Endothelial cell of umbilical vein (primary cell): ENCODE measurements around the gene NBEA. TPM values are rescaled to one million over a fixed set of nuclear protein-coding genes. Genes with fewer than 3 reads are reported as not detected.
"Not testable (repeated sequence)": the region's sequence is repeated elsewhere in the genome, so short reads cannot be mapped to it uniquely, and the experiment has no call there.

ENCODE experiments used
- BruUV-seq: library from RNA; stranded (reverse); fragments of 400-500 nt; replicated peaks from 2 replicates; lab custom pipeline; 2021; lab: Mats Ljungman, UMichigan
- CTCF ChIA-PET: fragments of 300-600, 350-600 bp; sonication (Branson Sonifier 250); formaldehyde crosslinking; loops from one replicate; lab custom pipeline; 2021; ENCODE audit warnings: antibody characterized with exemption, inconsistent platforms; lab: Charles Lee
- POLR2A ChIA-PET: fragments of 300-600, 350-600 bp; sonication (Branson Sonifier 250); formaldehyde crosslinking; loops from one replicate; lab custom pipeline; 2021; ENCODE audit warnings: antibody characterized with exemption, inconsistent platforms; lab: Charles Lee
- DNase-seq: peaks from one replicate; pipeline ENCODE4 v3.0.0-alpha.2; 2011; ENCODE audit warnings: low read depth, low spot score
- FAIRE-seq: peaks from 2 replicates; lab custom pipeline; 2011; peaks lifted over from hg19 to GRCh38; lab: Jason Lieb, UNC
- H2AFZ ChIP-seq: 2 replicates; pipeline ENCODE4 v1.6.0; 2012; ENCODE audit warnings: low read depth, low read length, control low read depth, inconsistent platforms
- H3K27ac ChIP-seq: 2 replicates; pipeline ENCODE4 v1.5.1; 2011; ENCODE audit warnings: low read depth, mild to moderate bottlenecking, control low read depth, low read length, moderate library complexity; ENCODE audit not compliant: insufficient read depth
- H3K27me3 ChIP-seq, 2 experiments: 2 replicates each; pipeline versions ENCODE4 v1.6.0 to v1.6.1; 2011; ENCODE audit warnings: low read length in 2 of 2, mixed read lengths in 1 of 2; ENCODE audit not compliant: control insufficient read depth in 2 of 2, insufficient read depth in 2 of 2
- H3K36me3 ChIP-seq, 2 experiments: 2 replicates in 1 of 2; 3 replicates in 1 of 2; pipeline ENCODE4 v1.5.1; 2011; ENCODE audit warnings: low read length in 2 of 2, mild to moderate bottlenecking in 1 of 2, moderate library complexity in 1 of 2; ENCODE audit not compliant: control insufficient read depth in 2 of 2, insufficient read depth in 2 of 2; ENCODE audit errors: extremely low read depth in 1 of 2
- H3K4me1 ChIP-seq: 3 replicates; pipeline ENCODE4 v1.5.1; 2011; ENCODE audit warnings: mild to moderate bottlenecking, low read length; ENCODE audit not compliant: control insufficient read depth, insufficient read depth; ENCODE audit errors: extremely low read depth
- H3K4me2 ChIP-seq: 2 replicates; pipeline ENCODE4 v1.6.1; 2011; ENCODE audit warnings: low read length, control low read depth, mixed read lengths; ENCODE audit not compliant: insufficient read depth
- H3K4me3 ChIP-seq, 3 experiments: fragments of 200-600 bp in 1 of 3; sonication (generic), shearing (Covaris generic) in 1 of 3; replicated peaks in 1 of 3; 2 replicates each; pipeline ENCODE4 v1.5.1; 2011 to 2016; ENCODE audit warnings: control low read depth in 3 of 3, low read length in 3 of 3, mild to moderate bottlenecking in 2 of 3, inconsistent platforms in 1 of 3, low read depth in 1 of 3, moderate library complexity in 1 of 3; ENCODE audit not compliant: insufficient read depth in 1 of 3
- H3K79me2 ChIP-seq: 2 replicates; pipeline ENCODE4 v1.6.0; 2012; ENCODE audit warnings: low read length, inconsistent platforms; ENCODE audit not compliant: control insufficient read depth, insufficient read depth
- H3K9ac ChIP-seq: replicated peaks from 2 replicates; pipeline ENCODE3; 2011; ENCODE audit warnings: low read length, control low read depth; ENCODE audit not compliant: insufficient read depth; ENCODE audit errors: extremely low read depth
- H3K9me1 ChIP-seq: replicated peaks from 3 replicates; pipeline ENCODE4 v1.6.0; 2011; ENCODE audit warnings: mild to moderate bottlenecking, low read length; ENCODE audit not compliant: control insufficient read depth, insufficient read depth; ENCODE audit errors: extremely low read depth
- H3K9me3 ChIP-seq: replicated peaks from 2 replicates; pipeline ENCODE4 v1.5.1; 2012; ENCODE audit warnings: low read length, inconsistent platforms; ENCODE audit not compliant: control insufficient read depth, insufficient read depth
- H4K20me1 ChIP-seq: replicated peaks from 2 replicates; pipeline ENCODE3; 2011; ENCODE audit warnings: mild to moderate bottlenecking, low read length; ENCODE audit not compliant: control insufficient read depth, insufficient read depth; ENCODE audit errors: extremely low read depth
- FOS ChIP-seq: IDR thresholded peaks from 2 replicates; pipeline ENCODE4 v1.6.1; 2011; ENCODE audit warnings: mild to moderate bottlenecking, low read length, moderate library complexity, borderline replicate concordance; ENCODE audit not compliant: insufficient read depth
- MYC ChIP-seq: IDR thresholded peaks from one replicate; pipeline ENCODE4 v1.6.1; 2011; ENCODE audit warnings: mild to moderate bottlenecking, low read depth, low read length
- POLR2A ChIP-seq: IDR thresholded peaks from 2 replicates; pipeline ENCODE4 v1.6.1; 2012; ENCODE audit warnings: low read depth, mild to moderate bottlenecking, control low read depth, low read length
- POLR2AphosphoS5 ChIP-seq: IDR thresholded peaks from 2 replicates; pipeline ENCODE4 v1.6.1; 2012; ENCODE audit warnings: low read depth, mild to moderate bottlenecking, control low read depth, low read length, moderate library complexity; ENCODE audit not compliant: insufficient read depth
- dilution Hi-C: fragments of 300-500 bp; cut with MboI; formaldehyde crosslinking; loops from one replicate; pipeline ENCODE4 v1.15.0; 2019; ENCODE audit warnings: low sequenced_read_pairs; ENCODE audit not compliant: extremely low pct_ligation_motif_present
- intact Hi-C: fragments of 100-400 bp; cut with micrococcal nuclease; formaldehyde crosslinking; loops from one replicate; pipeline ENCODE4 v1.10.0; 2022
- polyA plus RNA-seq, 4 experiments: library from polyadenylated mRNA; depleted of rRNA in 3 of 4; stranded (reverse) in 3 of 4; unstranded in 1 of 4; fragments of >200 nt; gene quantifications; 2 replicates each; pipeline versions ENCODE4 v1.2.1 to v1.2.3, GENCODE V29; 2011 to 2012; ENCODE audit warnings: missing spikeins in 1 of 4
- total RNA-seq: library from RNA; stranded (reverse); gene quantifications from 2 replicates; pipeline ENCODE4 v1.2.3, GENCODE V29; 2021

Gene NBEA
- total and polyA plus RNA-seq, 2 donors (not counting 3 experiments of a cell fraction or from before 2014, with no cell fraction given), result 3.0 to 4.8 TPM

DNA sequence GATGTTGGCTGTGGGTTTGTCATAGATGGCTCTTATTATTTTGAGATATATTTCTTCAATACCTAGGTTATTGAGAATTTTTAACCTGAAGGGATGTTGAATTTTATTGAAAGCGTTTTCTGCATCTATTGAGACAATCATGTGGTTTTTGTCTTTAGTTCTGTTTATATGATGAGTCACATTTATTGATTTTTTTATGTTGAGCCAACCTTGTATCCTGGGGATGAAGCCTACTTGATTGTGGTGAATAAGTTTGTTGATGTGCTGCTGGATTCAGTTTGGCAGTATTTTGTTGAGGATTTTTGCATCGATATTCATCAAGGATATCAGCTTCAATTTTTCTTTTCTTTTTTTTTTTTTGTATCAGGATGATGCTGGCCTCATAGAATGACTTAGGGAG, 29.4 kb downstream of the NBEA start:
- CTCF ChIA-PET, result interaction anchor here (0.9 to 1.1 kb wide), 2 partner anchors 24 to 182 kb away, joined by 3 read pairs; no protein-coding TSS in a partner anchor

DNA sequence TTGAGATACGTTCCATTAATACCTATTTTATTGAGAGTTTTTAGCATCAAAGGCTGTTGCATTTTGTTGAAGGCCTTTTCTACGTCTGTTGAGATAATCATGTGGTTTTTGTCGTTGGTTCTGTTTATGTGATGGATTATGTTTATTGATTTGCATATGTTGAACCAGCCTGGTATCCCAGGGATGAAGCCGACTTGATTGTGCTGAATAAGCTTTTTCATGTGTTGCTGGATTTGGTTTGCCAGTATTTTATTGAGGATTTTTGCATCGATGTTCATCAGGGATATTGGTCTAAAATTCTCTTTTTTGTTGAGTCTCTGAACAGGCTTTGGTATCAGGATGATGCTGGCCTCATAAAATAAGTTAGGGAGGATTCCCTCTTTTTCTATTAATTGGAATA, 43.1 kb downstream of the NBEA start:
- H3K36me3 ChIP-seq, H3K9ac ChIP-seq, H3K4me1 ChIP-seq, H3K27ac ChIP-seq, H4K20me1 ChIP-seq, CTCF ChIA-PET, dilution Hi-C loops, H3K4me3 ChIP-seq, H3K27me3 ChIP-seq, BruUV-seq, POLR2A ChIA-PET, intact Hi-C loops, H3K4me2 ChIP-seq, H2AFZ ChIP-seq, FAIRE-seq, H3K9me3 ChIP-seq, H3K9me1 ChIP-seq, H3K79me2 ChIP-seq, DNase-seq: not testable (repeated sequence)

More for the DNA sequence above, 29.4 kb downstream of the NBEA start:
- H3K4me2 ChIP-seq, result no peak overlapping the region
- no peaks in the 10 kb centered on the region for H3K36me3 ChIP-seq
- no peaks in the 10 kb centered on the region for H4K20me1 ChIP-seq
- no peaks in the 10 kb centered on the region for H3K79me2 ChIP-seq
- no peaks in the 10 kb centered on the region for H3K9me1 ChIP-seq
- intact Hi-C loops, result no loop called here
- POLR2A ChIA-PET, result no interaction called here
- no peak for TF ChIP-seq POLR2A
- no peak for TF ChIP-seq MYC
- TF ChIP-seq POLR2AphosphoS5, result no peak
- no peak for TF ChIP-seq FOS
- H3K4me1 ChIP-seq, result no peaks in the 10 kb centered on the region
- no peaks in the 10 kb centered on the region for H3K9me3 ChIP-seq
- no peaks in the 10 kb centered on the region for H3K27me3 ChIP-seq
- dilution Hi-C loops, result no loop called here
- H3K9ac ChIP-seq, result no peak overlapping the region
- DNase-seq (no peak), FAIRE-seq (no peak)
- no peak overlapping the region for H2AFZ ChIP-seq
- BruUV-seq, result no TSS peak
- H3K4me3 ChIP-seq, result no peak overlapping the region
- H3K27ac ChIP-seq, result no peak overlapping the region
